PFSK-1 (cell line): ENCODE data around the gene CARS2.

Experiments
- FOXP2 ChIP-seq: optimal IDR thresholded peaks from 2 replicates; pipeline ENCODE3; 2011; ENCODE audit warnings: borderline replicate concordance, control low read depth, inconsistent platforms; ENCODE audit not compliant: insufficient read depth; ENCODE audit errors: extremely low read length, extremely low read depth
- POLR2AphosphoS5 ChIP-seq: IDR thresholded peaks from 2 replicates; pipeline ENCODE4 v1.6.1; 2012; ENCODE audit warnings: low read depth, mild to moderate bottlenecking, control low read depth, low read length, moderate library complexity
- SIN3A ChIP-seq: IDR thresholded peaks from 2 replicates; pipeline ENCODE4 v1.6.1; 2012; ENCODE audit warnings: mild to moderate bottlenecking, low read length, moderate library complexity, borderline replicate concordance; ENCODE audit not compliant: insufficient read depth
- TAF1 ChIP-seq: IDR thresholded peaks from 2 replicates; pipeline ENCODE4 v1.6.1; 2012; ENCODE audit warnings: low read length, control low read depth, borderline replicate concordance; ENCODE audit not compliant: insufficient read depth
- TF ChIP-seq, protein P1 (sequence below), 2 experiments: IDR thresholded peaks; 2 replicates each; pipeline versions ENCODE4 v1.6.1 to v1.8.0; 2011 to 2012; ENCODE audit warnings: low read depth in 2 of 2, low read length in 2 of 2, control low read depth in 1 of 2, inconsistent platforms in 1 of 2, mild to moderate bottlenecking in 1 of 2, moderate library complexity in 1 of 2; ENCODE audit not compliant: insufficient read depth in 1 of 2

Gene CARS2

DNA sequence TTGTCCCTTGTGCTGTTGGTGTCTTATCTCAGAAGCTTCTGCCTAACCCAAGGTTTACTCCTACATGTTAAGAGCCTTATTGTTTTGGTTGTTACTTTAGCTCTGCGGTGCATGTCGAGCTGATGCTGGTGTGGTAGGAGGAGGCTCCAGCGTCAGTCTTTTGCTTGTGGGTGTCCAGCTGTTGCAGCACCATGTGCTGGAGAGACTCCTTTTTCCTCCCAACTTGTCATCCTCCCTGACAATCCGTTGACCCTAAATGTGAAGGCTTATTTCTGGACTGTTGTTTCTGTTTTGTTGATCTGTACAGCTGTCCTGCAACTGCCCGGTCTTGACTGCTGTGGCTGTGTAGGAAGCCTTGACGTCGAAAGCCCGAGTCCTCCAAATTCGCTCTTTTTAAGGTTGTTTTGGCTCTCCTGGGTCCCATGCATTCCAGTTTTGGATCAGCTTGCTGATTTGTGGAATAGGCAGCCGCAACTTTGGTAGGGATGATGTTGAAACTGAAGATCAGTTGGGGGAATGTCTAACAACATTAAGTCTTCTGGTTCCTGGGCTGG lies 75.3 kb downstream of the CARS2 start:
- no peak for TF ChIP-seq TAF1
- TF ChIP-seq SIN3A: no peak
- no peak for TF ChIP-seq FOXP2
- TF ChIP-seq, protein P1, sequence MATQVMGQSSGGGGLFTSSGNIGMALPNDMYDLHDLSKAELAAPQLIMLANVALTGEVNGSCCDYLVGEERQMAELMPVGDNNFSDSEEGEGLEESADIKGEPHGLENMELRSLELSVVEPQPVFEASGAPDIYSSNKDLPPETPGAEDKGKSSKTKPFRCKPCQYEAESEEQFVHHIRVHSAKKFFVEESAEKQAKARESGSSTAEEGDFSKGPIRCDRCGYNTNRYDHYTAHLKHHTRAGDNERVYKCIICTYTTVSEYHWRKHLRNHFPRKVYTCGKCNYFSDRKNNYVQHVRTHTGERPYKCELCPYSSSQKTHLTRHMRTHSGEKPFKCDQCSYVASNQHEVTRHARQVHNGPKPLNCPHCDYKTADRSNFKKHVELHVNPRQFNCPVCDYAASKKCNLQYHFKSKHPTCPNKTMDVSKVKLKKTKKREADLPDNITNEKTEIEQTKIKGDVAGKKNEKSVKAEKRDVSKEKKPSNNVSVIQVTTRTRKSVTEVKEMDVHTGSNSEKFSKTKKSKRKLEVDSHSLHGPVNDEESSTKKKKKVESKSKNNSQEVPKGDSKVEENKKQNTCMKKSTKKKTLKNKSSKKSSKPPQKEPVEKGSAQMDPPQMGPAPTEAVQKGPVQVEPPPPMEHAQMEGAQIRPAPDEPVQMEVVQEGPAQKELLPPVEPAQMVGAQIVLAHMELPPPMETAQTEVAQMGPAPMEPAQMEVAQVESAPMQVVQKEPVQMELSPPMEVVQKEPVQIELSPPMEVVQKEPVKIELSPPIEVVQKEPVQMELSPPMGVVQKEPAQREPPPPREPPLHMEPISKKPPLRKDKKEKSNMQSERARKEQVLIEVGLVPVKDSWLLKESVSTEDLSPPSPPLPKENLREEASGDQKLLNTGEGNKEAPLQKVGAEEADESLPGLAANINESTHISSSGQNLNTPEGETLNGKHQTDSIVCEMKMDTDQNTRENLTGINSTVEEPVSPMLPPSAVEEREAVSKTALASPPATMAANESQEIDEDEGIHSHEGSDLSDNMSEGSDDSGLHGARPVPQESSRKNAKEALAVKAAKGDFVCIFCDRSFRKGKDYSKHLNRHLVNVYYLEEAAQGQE (IDR thresholded peaks at IDR 0.05; ENCODE audit: insufficient read depth in 1 of 2, low read depth in 2 of 2, low read length in 2 of 2): no peak
- no peak for TF ChIP-seq POLR2AphosphoS5

DNA sequence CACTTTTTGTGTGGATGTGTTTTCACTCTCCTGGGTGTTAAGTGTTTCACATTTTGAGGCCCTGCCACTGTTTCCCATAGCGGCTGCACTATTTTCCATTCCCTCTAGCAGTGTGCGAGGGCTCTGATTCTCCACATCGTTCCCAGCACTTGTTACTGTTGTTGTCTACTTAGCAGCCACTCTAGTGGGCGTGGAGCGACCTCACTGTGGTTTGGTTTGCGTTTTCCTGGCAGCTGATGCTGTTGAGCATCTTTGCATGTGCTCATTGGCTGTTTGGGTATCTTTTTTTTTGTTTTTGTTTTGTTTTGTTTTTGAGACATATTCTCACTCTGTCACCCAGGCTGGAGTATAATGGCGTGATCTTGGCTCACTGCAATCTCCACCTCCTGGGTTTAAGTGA lies 76.2 kb downstream of the CARS2 start:
- TF ChIP-seq, protein P1 (IDR thresholded peaks at IDR 0.05; ENCODE audit: insufficient read depth in 1 of 2, low read depth in 2 of 2, low read length in 2 of 2): no peak

GRCh38 chr13:110628952-110629701 lies 76.8 kb downstream of the CARS2 start:
- TF ChIP-seq TAF1 (no peak), FOXP2 (no peak), SIN3A (no peak), POLR2AphosphoS5 (no peak)
- TF ChIP-seq, protein P1 (IDR thresholded peaks at IDR 0.05; ENCODE audit: insufficient read depth in 1 of 2, low read depth in 2 of 2, low read length in 2 of 2): no peak

DNA sequence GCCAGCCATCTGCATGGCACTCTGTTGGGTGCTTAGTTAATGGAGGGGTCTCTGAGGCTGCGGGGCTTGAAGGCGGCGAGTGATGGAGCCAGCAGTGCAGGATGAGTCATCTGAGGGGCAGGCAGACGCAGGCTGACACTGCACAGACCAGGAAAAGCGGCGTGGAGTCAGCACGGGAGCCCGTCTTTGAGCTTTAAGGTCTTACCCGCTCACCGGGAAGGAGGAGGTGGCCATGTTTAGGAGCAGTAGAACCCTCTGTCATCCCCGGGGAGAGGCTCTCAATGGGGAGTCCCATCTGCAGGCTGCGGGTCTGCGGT lies 77.5 kb downstream of the CARS2 start:
- TF ChIP-seq, protein P1 (IDR thresholded peaks at IDR 0.05; ENCODE audit: insufficient read depth in 1 of 2, low read depth in 2 of 2, low read length in 2 of 2): no peak
- TF ChIP-seq FOXP2 (no peak), SIN3A (no peak), TAF1 (no peak), POLR2AphosphoS5 (no peak)

- TF ChIP-seq POLR2AphosphoS5 (no peak), FOXP2 (no peak), TAF1 (no peak), SIN3A (no peak)
- TF ChIP-seq, protein P1 (IDR thresholded peaks at IDR 0.05; ENCODE audit: insufficient read depth in 1 of 2, low read depth in 2 of 2, low read length in 2 of 2): no peak
Measured at GRCh38 chr13:110627761-110628476, 78.0 kb downstream of the CARS2 start.
